Left renal pelvis (tissue), 4 donors: Measurements from ENCODE around the gene GPRC5B. TPM values are rescaled to one million over a fixed set of nuclear protein-coding genes. Genes with fewer than 3 reads are reported as not detected.
A peak's percentile ranks its signal among the peaks of the same experiment; 100 is the strongest.

ENCODE experiments used
- DNase-seq, 4 donors: peaks; one replicate each; pipeline ENCODE4 v3.0.0-alpha.2; 2013; ENCODE audit warnings: low read depth in 4 of 4, low spot score in 3 of 4
- polyA plus RNA-seq, 4 donors: library from polyadenylated mRNA; unstranded; fragments of 120-200 nt; gene quantifications; one replicate each; pipeline ENCODE4 v1.2.1, GENCODE V29; 2013; ENCODE audit not compliant: insufficient read length in 4 of 4

The GPRC5B gene
- polyA plus RNA-seq, 4 donors = 45.3 to 134 (median 113) TPM

GRCh38 chr16:19851476-19851875 is 33.2 kb downstream of the GPRC5B start:
- no peak for DNase-seq

DNA sequence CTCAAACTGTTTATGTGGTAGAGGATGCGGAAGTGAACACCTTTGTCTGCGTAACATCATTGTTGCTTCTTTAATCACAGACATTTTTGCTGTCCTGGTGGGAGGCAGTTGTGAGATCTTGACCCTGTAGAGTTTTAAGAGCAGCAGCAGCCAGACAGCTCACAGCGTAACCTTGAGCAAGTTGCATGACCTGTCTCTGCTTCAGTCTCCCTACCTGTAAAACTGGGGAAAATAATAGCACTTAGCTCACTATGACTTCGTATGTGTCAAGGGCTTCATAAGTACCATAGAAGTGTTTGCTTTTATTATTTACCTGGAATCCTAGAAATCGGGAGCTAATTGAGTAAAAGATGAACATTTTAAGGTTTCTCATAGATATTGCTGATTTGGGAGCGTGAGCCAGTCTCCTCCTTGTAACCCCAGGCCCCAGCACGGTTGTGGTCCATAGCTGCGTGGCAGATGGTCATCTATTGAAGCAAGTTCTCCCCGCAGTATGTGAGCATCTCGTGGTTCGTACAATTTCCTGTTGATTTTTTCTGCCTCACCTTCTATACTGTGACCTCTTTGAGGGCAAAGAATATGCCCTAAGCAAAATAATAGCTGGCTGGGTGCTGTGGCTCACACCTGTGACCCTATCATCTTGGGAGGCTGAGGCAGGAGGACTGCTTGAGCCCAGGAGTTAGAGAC is 34.4 kb downstream of the GPRC5B start:
- no peak for DNase-seq

- DNase-seq = no peak
Measured at GRCh38 chr16:19848756-19849155, 35.9 kb downstream of the GPRC5B start.

- no peak for DNase-seq
Measured at GRCh38 chr16:19846436-19846835, 38.2 kb downstream of the GPRC5B start.

GRCh38 chr16:19844945-19845641 is 39.6 kb downstream of the GPRC5B start:
- DNase-seq = no peak

- DNase-seq = no peak
Measured at GRCh38 chr16:19843371-19843770, 41.3 kb downstream of the GPRC5B start.

DNA sequence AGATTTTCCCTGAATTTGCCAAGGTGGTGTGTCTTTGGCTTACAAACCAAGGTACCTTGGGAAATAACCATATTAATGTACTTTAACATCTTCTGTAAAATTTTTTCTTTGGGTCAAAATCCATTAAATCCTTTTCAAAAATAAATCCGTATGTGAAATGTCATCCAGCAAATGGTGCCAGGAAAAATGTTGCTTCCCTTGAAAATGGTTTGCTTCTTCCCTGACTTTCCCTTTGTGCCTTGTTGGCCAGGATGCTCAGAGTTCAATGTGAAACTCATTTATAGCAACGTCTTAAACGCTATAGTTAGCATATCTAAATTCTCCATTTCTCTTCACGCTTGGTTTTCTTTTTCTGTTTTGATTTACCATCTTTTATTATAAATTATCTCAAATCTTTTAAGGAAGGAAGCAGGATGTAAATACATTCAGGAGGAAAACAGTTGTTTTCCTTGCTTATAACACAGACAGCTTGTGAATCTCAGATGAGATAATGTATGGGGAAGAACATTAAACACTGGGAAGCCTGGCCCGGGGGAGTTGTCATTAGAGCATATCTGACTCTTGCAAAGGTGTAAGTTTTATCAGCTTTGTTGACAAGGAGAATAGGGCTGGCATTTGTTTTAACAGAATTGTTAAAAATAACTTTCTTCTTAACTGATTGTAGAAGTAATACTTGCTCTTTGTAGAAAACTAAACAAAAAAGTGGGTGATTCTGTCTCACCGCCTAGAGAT is 42.1 kb downstream of the GPRC5B start:
- DNase-seq = no peak

GRCh38 chr16:19841184-19841583 is 43.5 kb downstream of the GPRC5B start:
- DNase-seq = no peak

GRCh38 chr16:19840524-19841110 is 44.0 kb downstream of the GPRC5B start:
- DNase-seq = no peak

- DNase-seq = no peak
Measured at GRCh38 chr16:19837984-19838707, 46.5 kb downstream of the GPRC5B start.

DNA sequence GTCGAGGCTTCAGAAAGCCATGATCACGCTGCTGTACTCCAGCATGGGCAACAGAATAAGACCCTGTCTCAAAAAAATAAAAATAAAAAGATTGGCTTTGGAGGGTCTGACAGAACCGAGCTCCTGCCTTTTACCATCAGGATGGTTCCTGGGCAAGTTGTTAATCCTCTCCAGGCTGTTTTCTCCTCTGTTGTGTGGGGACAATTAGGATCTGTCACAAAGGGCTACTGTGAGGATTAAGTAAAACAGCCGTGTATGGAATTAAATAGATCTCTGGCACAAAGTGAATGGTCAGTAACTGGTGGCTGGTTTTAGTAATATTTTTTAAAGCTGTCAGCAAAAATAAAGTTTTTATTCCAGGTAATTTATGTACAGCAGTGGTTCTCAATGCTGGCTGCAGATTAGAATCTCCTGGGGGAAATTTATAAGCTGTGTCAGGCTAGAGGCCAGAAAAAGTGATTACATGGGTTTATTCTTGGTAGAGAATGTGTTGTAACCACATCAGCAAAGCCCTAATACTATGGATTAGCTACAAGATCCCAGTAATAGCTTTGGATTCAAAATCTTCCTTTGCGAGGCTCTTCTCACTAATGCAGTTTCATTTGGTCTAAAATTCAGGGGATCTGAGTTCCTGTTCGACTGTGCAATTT is 47.2 kb downstream of the GPRC5B start:
- DNase-seq = no peak

DNA sequence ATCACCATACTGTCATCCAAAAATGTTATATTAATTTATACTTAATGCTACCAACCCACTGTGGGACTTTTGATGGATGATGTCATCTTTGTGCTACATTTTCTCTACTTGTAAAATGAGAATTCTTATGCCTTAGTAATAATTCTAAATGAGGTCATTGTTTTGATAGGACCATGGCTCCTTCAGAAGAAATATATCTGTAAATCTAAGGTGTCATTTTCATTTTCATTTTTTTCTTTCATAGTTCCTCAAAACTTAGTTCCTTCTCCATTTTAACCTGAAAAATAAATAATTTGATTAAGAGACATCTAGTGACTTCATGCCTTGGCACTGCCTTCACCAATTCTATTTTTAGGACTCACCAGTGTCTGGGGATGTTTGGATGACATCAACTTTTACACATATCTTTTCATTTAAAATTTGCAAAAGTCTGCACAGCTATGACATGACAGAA is 48.7 kb downstream of the GPRC5B start:
- DNase-seq = no peak

GRCh38 chr16:19835196-19835595 is 49.5 kb downstream of the GPRC5B start:
- no peak for DNase-seq

GRCh38 chr16:19833581-19833980 is 51.1 kb downstream of the GPRC5B start:
- no peak for DNase-seq

GRCh38 chr16:19833176-19833575 is 51.5 kb downstream of the GPRC5B start:
- no peak for DNase-seq

GRCh38 chr16:19831678-19832077 is 53.0 kb downstream of the GPRC5B start:
- DNase-seq = no peak

DNA sequence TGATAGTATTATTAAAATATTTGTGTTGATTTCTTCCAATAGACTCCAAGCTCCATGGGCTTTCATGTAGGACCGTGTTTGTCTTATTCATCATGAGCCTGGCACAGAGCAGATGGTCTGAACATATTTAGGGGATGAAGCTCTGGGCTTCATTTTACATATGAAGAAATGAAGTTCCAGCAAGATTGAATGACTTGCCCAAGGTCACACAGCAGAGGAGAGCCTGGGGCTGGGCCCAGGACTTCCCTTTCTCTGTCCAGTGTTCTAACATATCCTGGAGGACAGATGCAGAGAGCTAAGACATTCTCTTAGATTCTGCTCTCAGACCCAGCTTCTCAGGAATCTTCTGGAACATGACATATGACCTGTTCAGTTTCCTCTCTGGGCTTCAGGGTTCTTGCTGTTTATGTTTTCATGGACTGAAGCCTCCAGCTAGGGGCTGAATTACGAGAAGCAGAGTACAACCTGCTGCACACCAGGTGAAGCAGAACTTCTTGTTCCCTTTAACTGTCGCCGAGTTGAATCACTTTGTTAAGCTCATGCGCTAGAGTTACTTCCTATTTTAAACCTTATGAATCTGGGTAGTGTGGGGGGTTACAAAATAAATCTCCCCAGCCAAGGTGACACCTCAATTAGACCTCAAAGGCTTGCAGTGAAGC is 53.6 kb downstream of the GPRC5B start:
- DNase-seq = peak in 2 of 4 donors; percentile 28 to 35

DNA sequence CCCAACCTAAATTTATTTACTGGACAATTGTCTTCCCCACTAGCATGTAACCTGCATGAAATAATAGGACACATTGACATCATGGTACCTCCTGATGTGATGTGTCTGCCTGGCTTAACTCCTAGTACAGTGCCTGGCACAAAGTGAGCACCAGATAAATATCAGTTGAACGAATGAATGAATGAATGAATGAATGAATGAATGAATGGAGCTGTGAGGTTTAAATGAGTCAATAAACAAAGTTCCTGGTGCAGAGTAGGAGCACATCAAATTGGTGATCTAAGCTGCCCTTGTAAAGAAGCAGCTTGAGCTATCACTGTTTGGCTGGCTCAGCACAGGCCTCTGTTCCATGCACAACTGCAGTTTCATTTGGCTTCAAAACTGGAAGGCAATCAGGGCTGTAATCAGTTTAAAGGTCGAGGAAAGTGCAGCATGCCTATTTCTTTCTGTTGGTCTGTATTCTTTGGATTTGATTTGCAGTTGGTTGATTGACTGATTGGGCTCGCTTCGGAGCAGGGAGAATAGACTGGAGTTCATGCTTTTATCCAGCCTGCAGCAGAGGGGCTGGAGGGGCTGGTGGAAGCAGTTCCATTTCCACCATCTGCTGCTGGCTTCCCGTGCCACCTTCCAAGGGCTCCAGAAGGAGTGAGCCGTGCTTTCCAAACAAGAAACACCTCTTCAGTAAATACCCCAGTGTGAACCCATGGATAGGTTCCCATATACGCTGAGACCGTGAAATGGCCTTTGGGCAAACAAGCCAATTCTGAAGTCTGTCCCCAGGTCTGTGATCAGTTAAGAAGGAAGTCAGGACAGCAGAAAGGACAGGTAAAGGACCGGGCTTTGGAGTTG is 54.6 kb downstream of the GPRC5B start:
- no peak for DNase-seq

DNA sequence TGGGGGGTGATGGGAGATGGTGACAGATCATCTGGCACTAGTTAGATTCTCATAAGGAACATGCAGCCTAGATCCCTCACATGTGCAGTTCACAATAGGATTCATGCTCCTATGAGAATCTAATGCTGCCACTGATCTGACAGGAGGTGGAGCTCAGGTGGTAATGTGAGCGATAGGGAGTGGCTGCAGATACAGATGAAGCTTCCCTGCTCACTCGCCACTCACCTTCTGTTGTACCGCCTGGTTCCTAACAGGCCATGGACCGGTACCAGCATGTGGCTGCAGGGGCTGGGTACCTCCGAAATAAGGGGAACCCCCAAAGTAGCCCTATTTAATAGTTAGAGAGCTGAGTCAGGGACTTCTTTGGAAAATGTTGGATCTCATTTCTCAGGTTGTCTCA is 60.4 kb downstream of the GPRC5B start:
- DNase-seq = no peak
